Stimulated activated CD4-positive, alpha-beta T cell treated with anti-CD3 and anti-CD28 coated beads, TNF-alpha, amount 100 ng/mL, for 48 hours (primary cell): ENCODE data around the gene AFF3.

Experiments used
- DNase-seq, 3 donors: peaks; one replicate each; pipeline ENCODE4 v3.0.0-alpha.2; 2020; ENCODE audit warnings: low read depth in 3 of 3

Gene AFF3

GRCh38 chr2:99640635-99641151 lies 501.7 kb downstream of the AFF3 start:
- DNase-seq: no peak

GRCh38 chr2:99638791-99639190 lies 503.6 kb downstream of the AFF3 start:
- no peak for DNase-seq

GRCh38 chr2:99637159-99637697 lies 505.2 kb downstream of the AFF3 start:
- no peak for DNase-seq

GRCh38 chr2:99636144-99637034 lies 506.0 kb downstream of the AFF3 start:
- no peak for DNase-seq

GRCh38 chr2:99635710-99636109 lies 506.7 kb downstream of the AFF3 start:
- no peak for DNase-seq

- DNase-seq: no peak
These were observed 508.2 kb downstream of the AFF3 start for GRCh38 chr2:99634234-99634633.

GRCh38 chr2:99631700-99632099 lies 510.7 kb downstream of the AFF3 start:
- DNase-seq: no peak

- no peak for DNase-seq
These were observed 513.1 kb downstream of the AFF3 start for GRCh38 chr2:99629320-99629719.

GRCh38 chr2:99626158-99626557 lies 516.2 kb downstream of the AFF3 start:
- no peak for DNase-seq

- DNase-seq: no peak
These were observed 517.7 kb downstream of the AFF3 start for GRCh38 chr2:99624677-99625076.

GRCh38 chr2:99623613-99624012 lies 518.8 kb downstream of the AFF3 start:
- no peak for DNase-seq

GRCh38 chr2:99623035-99623434 lies 519.4 kb downstream of the AFF3 start:
- no peak for DNase-seq

GRCh38 chr2:99622534-99622933 lies 519.9 kb downstream of the AFF3 start:
- no peak for DNase-seq

GRCh38 chr2:99621774-99622173 lies 520.6 kb downstream of the AFF3 start:
- DNase-seq: no peak

- no peak for DNase-seq
These were observed 521.3 kb downstream of the AFF3 start for GRCh38 chr2:99621106-99621505.

- DNase-seq: no peak
These were observed 523.2 kb downstream of the AFF3 start for GRCh38 chr2:99619151-99619550.

GRCh38 chr2:99618579-99619097 lies 523.8 kb downstream of the AFF3 start:
- DNase-seq: no peak

- DNase-seq: no peak
These were observed 524.6 kb downstream of the AFF3 start for GRCh38 chr2:99617811-99618210.

- no peak for DNase-seq
These were observed 527.1 kb downstream of the AFF3 start for GRCh38 chr2:99615247-99615771.

- DNase-seq: no peak
These were observed 528.4 kb downstream of the AFF3 start for GRCh38 chr2:99613980-99614379.

- no peak for DNase-seq
These were observed 530.6 kb downstream of the AFF3 start for GRCh38 chr2:99611786-99612185.

- DNase-seq: no peak
These were observed 531.4 kb downstream of the AFF3 start for GRCh38 chr2:99611034-99611433.
